Urothelium cell line (cell line): Measurements from ENCODE around the gene TUBB6.

ENCODE experiments used
- DNase-seq: peaks from one replicate; pipeline ENCODE4 v3.0.0; 2011; ENCODE audit warnings: low spot score, mixed read lengths
- FAIRE-seq: peaks from 2 replicates; lab custom pipeline; 2011; peaks lifted over from hg19 to GRCh38; lab: Jason Lieb, UNC

Gene TUBB6

DNA sequence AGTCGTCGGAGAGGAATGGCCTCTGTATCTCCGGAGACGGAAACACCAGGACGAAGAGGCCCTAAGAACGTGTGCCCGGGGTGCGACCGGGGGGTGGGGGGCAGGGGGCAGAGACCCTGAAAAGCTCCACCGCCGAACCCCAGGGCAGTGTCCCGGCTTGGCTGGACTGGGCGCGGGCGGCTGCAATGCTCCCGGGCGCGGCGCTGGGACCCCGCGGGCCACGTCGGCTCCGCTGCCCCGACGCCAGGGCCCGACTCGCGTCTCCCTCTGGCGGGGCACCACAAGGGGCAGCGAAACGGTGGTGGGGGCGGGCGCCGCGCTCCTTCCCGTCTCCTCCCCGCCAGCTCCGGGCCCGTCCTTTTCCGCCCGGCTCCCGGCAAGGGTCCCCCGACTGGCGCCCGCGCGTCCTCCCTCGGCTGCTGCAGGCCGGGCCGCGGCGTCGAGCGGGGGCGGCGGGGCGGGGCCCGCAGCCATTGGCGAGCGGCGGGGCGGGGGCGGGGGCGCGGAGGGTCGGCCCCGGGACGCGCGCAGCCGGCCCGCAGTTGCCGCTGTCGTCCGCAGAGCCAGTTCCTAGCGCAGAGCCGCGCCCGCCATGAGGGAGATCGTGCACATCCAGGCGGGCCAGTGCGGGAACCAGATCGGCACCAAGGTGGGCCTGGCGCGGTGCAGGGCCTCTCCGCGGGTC, at the start of gene TUBB6:
Gene TUBB6 (plus strand): TSS at position 541 of the 685 bp plus-strand sequence. CDS start 52 bp downstream, at position 593.
- FAIRE-seq (peak; percentile 53), DNase-seq (peak; percentile 98)

DNA sequence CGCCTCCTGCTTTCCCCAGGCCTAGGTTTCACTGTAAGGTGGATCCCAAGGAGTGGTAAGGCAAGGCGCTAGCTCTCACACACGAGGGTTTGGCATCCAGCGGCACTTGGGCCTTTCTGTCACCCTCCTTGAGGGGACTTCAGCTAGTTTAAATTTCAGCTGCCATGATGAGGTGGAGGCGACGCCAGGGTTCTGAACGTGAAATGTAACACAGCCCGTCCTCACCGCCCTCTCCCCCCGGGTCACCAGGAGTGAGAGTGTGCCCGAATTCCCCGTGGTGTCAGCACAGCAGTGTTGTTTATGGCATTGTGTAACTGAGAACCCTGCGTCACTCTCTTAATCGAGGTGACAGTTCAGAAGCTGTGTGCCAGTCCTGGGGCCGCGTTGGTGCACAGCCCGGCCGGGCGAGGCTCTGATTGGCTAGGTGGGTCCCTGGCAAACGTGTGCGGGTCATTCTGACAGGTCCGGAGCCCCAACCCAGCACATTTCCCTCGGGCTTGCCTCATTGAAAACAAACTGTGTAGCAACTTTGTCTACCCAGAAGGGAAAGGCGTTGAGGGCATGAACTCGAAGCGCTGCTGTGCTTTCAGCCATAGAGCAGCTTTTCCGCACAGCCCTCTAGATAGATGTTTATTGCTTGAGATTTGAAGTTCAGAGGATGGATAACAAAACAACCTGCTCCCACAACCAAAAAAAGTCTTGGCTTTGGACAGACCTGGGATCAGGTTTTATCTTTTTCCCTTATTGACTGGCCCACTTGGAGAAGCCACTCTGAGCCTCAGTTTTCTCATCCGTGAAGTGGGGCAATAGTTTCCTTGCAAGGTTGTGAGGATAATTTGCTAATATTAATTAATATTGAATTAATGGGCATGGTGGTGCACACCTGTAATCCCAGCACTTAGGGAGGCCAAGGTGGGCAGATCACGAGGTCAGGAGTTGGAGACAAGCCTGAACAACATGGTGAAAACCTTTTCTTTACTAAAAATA, 49.0 kb upstream of the TUBB6 start:
- DNase-seq (no peak), FAIRE-seq (no peak)

DNA sequence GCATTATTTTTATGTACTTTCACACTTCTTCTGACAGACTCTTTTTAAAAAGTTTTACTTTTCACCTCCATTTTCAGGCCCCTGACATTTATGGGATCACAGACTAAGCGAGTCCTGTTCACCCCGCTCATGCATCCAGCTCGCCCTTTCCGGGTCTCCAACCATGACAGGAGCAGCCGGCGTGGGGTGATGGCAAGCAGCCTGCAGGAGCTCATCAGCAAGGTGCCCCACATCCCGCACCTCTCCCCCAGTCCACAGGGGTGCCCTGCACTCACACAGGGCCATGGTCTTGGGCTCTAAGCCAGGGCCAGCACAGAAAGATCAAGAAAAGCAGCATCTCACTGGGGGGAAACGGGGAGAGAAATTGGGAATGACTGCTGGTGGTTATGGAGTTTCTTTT, 45.3 kb upstream of the TUBB6 start:
- no peak for DNase-seq
- no peak for FAIRE-seq

DNA sequence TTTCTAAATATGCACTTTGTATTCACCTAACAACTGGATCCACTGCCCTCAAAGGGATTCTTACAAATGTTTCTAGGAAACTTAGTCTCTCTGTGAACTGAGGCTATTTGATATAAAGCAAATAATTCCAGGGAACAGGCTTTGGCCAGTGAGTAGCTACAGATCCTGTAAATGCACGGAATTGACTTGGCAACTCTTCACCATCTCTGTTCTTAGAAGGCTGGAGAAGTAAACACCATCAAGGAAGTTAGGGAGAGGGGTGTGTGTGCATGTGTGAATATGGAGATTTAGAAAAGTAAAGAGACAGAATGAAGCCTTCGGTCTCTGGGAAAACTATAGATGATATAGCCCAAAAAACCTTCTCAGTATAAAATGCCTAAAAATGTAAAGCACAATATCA, 43.2 kb upstream of the TUBB6 start:
- FAIRE-seq = no peak

DNA sequence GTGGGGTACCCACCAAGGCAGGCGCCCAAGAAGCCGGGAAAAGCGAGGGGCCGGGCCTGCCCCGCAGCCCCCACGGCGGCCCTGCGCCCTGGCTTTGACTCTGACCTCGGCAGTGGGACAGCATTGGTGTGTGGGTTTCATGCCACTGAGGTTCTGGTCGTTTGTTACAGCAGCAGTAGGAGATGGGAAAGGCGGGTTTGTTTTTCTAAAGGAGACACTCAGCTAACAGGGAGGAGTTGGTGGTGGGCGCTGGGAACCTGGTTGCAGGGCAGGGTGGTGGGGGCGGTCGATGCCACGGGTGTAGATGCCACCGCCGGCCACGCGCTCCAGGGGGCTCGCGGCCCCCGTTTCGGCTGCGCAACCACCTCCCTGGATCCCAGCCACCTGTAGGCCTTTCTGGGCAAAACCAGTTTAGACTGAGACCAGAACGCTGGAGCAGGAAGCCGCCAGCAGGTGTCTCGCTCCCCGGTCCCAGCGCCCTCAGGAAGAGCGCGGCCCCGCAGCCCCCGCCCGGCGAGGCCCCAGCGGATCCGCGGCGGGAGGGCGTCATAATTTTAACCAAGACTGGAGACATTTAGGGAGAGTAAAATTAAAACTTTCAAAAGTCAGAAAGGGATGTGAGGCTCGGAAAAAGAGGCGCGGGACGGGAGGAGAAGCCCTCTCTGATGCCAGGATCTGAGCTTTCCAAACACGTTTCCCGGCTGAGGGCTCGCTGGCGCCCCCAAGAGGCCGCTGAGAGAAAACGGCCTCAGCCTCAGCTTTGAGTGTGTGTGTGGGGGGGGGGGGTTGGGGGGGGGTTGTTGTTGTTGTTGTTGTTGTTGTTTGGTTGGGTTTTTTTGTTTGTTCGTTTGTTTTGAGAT, 36.4 kb upstream of the TUBB6 start:
- FAIRE-seq (peak; percentile 13), DNase-seq (peak; percentile 98)

More for the DNA sequence above, 43.2 kb upstream of the TUBB6 start:
- DNase-seq = no peak

DNA sequence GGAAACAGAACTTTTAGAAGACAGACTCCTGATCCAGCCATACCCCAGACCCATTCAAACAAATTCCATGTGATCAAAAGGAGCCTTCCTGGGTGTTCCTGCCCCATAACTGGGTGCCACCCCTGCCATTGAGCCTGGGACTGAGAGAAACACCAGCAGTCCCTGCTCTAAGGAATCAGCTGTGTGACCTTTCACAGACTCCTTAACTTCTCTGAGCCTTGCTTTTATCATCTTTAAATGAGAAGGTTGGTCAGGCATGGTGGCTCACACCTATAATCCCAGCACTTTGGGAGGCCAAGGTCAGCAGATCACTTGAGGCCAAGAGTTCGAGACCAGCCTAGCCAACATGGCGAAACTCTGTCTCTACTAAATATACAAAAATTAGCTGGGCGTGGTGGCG, 33.2 kb upstream of the TUBB6 start:
- FAIRE-seq (no peak), DNase-seq (no peak)

DNA sequence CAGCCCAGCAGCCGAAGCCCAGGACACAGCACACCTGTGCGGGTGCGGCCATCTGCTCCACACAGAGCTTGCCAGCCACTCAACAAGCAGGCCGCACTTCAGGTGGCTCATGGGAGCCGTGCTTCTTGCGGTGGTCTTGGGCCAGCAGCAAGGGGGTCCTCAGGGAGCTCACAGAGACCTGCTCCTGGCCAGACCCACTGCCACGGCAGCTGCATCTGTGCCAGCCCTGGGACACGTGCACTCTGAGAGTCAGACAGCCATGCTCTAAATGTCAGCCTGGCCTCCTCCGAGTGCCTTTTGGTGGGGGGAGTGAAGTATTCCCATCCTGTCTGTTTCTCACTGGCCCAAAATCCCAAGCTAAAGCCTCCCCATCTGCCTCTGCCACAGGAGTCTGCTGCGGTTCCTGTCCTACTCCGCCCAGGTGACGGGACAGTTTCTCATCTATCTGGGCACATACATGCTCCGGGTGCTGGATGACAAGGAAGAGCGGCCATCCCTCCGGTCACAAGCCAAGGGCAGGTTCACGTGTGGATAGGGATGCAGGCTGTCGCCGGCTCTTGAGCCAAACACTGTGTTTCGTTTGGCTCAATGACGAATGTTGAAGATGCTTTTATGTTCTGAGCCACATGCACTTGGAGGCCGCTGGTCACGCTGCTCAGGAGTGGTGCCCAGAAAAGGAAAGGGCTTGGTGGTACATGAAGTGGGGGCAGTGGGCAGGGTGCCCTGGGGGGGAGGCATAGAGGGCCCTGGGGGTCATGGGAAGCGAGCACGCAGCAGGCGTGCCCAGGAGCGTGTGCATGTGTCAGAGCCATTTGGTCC, 31.1 kb upstream of the TUBB6 start:
- FAIRE-seq (peak; percentile 96), DNase-seq (no peak)

DNA sequence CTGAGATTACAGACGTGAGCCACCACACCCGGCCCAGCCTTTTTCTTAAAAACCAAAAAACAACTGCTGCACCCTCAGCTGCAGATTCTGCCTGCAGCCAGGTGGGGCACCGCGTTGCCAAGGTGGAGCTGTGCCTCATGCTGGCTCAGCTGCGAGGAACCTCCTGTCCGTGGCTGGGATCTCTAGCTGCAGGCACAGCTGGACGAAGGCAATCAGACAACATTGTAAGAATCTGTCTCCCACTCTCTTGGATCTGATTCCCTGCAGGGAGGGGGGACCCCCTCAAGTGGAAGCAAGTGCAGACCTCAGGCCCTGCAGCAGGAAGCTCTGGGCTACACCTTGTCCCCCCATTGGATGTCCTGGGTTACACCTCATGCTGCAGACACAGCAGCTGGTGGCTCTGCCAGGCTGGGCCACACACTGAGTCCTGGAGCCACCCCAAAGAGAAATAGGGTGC, 29.8 kb upstream of the TUBB6 start:
- peak; percentile 97 for FAIRE-seq
- peak; percentile 82 for DNase-seq

DNA sequence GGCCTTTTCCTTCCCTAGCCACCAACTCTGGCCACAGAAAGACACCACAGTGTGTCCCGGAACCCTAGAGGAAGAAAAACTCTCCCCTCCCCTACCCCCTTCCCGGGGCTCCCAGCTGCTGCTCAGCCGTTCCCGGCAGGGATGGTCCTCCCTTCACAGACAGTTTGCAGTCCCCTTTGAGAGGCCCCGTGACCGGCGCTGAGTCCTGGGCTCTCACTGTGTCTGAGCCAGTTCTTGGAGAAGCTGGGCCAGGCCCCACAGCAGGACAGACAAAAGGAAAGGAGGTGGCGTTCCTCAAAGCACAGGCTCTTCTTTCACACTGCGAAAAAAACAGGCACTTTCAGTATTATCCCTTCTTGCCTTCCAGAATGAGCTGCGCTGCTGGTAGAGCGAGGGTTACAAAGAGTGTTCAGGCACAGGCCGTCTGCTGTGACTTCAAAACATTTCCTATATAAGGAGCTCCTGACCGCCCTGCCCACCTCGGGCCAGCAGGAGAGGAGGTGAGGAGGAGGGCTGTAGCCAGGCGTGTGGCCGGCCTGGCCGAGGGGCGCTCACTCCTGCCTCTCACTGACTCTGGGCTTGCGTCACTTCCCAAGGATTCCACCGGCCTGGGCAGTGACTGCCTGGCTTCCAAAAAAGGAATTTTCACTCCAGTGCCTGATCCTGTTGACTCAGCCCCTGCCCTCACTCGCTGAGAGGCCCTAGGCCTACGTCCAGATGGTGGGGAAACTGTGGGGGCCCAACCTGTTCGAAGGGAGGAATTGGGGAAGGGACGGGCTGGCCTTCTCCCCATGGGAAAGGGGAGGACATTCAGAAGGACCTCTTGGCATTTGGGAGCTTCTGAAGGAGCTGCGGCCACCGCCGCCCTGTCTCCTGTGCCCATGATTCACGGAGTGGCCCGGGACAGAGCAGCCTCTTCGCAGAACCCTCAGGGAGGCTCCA, 29.0 kb upstream of the TUBB6 start:
- peak; percentile 99 for FAIRE-seq
- peak; percentile 90 for DNase-seq

DNA sequence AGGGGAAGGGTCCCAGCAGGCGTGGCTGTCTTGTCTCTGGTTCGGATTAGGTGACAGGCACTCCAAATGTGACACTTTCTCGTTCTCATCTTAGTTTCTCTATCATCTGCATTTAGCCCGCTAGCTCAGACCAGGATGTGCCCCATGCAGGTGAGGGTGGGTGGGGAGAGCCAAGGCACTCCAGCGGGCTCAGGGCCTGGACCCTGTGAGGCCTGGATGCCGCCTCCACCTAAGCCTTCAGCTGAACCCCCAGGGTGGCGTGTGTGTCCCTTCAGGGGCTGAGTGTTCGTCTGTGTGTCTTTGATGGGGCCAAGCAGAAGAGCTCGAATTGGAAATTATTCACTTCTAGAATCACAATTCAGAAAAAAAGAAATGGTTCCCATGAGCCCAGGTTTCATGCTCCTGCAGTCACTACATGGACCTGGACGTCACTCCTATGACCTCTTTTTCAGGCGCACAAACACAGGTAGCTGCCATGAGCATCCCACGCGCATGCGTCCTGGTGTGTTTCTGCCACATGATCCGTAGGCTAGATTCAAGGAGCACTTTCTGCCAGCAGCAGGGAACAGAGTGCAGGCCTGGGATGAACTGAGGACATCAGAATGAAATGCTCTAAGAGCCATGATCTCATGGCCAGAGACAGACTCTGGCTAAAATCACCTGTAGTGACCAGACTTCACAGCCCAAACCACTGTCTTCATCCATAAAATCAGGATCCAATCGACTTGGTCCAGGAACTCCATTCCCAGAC, 28.1 kb upstream of the TUBB6 start:
- FAIRE-seq (peak; percentile 67), DNase-seq (no peak)

DNA sequence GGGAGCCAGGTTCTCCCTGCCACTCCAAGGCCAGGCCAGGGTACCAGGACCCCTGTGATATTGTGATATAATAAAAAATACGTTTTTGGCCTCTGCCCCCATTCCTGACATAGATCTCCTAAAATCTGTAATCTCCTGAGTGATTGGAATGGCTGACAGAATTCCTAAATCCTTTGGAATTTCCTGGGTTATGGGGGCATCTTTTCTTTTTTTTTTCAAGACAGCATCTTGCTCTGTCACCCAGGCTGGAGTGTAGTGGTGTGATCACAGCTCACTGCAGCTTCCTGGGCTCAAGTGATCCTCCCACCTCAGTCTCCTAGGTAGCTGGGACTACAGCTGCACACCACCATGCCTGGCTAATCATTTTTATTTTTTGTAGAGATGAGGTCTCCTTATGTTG, 26.2 kb upstream of the TUBB6 start:
- no peak for DNase-seq

DNA sequence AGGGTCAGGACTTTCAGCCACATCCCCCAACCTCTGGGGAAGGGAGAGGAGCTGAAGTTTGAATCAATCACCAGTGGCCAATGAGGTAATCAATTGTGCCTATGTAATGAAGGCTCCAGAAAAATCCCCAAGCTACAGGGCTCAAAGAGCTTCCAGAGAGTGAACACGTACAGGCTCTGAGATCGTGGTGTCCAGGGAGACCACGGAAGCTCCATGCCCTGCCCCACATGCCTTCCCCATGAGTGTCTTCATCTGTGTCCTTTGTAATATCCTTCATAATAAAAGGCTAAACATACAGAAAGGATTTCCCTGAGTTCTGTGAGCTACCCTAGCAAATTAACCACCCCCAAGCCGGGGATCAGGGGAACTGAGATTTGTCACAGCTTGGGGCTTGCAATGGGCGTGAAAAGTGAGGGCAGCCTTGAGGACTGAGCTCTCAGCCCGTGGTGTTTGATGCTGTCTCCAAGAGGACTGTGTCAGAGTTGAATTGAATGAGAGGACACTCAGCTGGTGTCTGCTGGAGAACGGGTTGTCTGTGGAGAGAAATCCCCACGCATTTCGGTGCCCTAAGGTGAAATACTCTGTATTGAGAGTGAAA, 25.5 kb upstream of the TUBB6 start:
- peak; percentile 69 for DNase-seq
- FAIRE-seq = peak; percentile 92

More for the DNA sequence above, 26.2 kb upstream of the TUBB6 start:
- no peak for FAIRE-seq

DNA sequence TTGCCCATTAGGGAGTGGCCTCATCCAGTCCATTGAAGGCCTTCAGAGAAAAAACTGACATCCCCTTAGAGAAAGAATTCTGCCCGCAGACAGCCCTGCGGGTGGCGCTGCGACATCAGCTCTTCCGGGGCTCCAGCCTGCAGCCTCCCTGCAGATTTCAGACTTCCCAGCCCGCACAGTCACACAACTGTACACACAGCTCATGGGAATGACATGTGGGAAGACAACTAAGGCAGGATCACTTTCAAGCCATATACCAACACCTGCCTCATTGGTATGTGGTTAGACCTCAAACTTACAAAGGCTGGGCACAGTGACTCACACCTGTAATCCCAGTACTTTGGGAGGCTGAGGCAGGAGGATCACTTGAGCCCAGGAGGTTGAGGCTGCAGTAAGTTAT, 24.8 kb upstream of the TUBB6 start:
- DNase-seq = peak; percentile 84
- FAIRE-seq = peak; percentile 85

DNA sequence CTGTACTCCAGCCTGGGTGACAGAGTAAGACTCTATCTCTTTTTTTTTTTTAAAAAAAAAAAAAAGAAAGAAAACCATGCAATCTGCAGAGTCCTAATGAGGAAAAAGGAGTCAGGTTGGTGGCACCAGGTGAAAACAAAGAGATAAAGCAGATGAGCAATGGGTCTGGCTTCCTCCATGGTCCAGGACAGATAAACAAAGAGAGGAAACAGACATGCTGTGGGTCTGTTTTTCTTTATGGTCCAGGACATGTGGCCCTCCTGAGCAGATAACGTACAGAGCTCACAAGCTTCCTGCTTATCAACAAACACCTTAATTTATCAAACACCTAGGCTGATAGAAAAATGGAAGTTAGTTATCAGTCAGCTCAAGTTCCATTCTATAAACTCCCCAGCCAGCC, 24.4 kb upstream of the TUBB6 start:
- FAIRE-seq = peak; percentile 48

DNA sequence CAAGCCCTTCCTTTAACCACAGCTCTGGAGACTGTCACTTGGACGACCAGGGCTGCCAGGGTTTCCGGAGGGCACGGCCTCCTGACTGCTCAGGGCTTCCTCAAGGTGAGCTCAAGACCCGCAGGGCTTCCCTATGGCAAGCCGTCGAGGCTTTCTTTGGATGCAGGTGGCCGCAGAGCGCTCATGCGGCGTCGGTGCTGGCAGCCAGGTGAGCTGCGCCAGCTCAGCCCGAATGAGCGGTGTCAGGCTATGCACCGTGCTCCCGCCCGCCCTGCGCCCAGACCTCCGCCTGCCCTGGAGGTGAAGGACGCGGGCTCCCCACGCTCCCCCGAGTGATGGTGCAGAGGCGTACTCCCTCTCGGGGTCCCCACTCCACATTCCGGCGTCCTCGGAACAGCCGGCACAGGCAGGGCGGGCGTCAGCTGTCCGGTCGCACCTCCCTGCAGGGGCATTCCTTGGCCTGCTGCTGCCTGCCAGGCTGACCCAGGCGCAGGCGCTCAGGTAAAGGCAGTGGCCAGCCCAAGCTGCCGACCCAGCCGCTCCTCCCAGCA, 20.8 kb upstream of the TUBB6 start:
- no peak for DNase-seq
- peak; percentile 44 for FAIRE-seq

More for the DNA sequence above, 24.4 kb upstream of the TUBB6 start:
- DNase-seq = no peak

DNA sequence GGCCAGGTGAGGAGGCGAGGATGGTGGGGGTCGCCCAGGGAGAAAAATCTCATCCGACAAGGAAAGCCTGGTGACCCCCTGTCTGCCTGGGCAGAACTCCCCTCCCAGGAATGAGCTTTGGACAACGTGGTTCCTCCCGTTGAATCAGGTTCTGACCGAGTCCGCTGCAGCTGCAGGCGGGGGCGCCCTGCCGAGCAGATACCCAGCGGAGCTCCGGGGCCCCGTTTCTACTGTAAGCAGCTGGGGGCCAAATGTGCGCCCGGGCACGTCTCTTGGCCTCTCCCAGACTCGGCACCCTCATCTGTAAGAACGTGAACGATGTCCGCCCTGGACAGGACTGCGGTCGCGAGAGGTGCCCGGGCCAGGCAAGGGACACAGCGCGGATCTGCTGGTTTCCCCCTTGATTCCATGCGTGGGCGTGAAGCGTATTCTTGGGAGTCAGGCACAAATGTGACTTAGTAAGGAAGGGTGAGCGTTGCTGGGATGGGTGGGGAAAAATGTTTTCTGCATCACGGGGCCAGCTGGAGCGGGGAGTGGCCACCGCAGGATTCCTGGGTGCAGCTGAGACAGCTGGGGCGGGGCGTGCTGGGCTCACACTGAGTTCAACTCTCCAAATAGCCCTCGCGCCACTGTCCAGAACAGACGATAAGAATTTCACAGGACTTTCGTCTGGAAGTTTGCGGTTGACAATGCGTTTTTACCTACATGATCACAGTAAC, 20.2 kb upstream of the TUBB6 start:
- FAIRE-seq (peak; percentile 99), DNase-seq (peak; percentile 96)

DNA sequence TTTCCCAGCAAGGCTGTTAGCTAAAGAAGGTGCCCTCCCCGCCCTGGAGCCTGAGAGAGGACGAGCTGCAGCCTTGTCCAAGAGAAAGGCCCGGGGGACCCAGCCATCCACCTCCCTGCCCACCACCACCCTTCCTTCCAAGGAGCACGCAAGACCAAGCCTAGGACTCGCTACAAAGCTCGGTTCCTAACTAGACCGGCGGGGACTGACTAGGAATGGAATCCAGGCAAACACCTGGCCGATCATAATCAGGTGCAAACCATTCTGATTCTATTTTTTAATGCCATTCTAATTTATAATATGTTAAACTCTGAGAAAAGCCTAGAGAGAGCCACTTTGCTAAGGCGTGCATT, 19.7 kb upstream of the TUBB6 start:
- FAIRE-seq (no peak), DNase-seq (no peak)
